Tibial nerve (tissue), 4 donors: ENCODE measurements around the gene GRAMD4. TPM values are rescaled to one million over a fixed set of nuclear protein-coding genes. Genes with fewer than 3 reads are reported as not detected.

Experiments
- DNase-seq, 2 donors: peaks; one replicate each; pipeline ENCODE4 v3.0.0-alpha.2; 2019; ENCODE audit warnings: low spot score in 2 of 2
- H3K27ac ChIP-seq, 4 donors: fragments of 200-600 bp; sonication (generic) in 3 of 4; one replicate each; pipeline ENCODE4 v1.5.1; 2017 to 2019; ENCODE audit warnings: mild to moderate bottlenecking in 1 of 4
- H3K27me3 ChIP-seq, 2 donors: fragments of 200-600 bp; sonication (generic) in 1 of 2; one replicate each; pipeline versions ENCODE4 v1.5.1 to v1.6.0; 2017 to 2019
- H3K36me3 ChIP-seq, 3 donors: fragments of 200-600 bp; sonication (generic); one replicate each; pipeline ENCODE4 v1.5.1; 2018 to 2019
- H3K4me1 ChIP-seq, 4 donors: fragments of 200-600 bp; sonication (generic) in 3 of 4; one replicate each; pipeline ENCODE4 v1.5.1; 2017 to 2019
- H3K4me3 ChIP-seq, 4 donors: fragments of 200-600 bp; sonication (generic) in 3 of 4; one replicate each; pipeline ENCODE4 v1.5.1; 2017 to 2019; ENCODE audit warnings: mild to moderate bottlenecking in 1 of 4, moderate library complexity in 1 of 4
- H3K9me3 ChIP-seq, 4 donors: fragments of 200-600 bp; sonication (generic) in 3 of 4; one replicate each; pipeline ENCODE4 v1.5.1; 2017 to 2019
- CTCF ChIP-seq, 5 experiments: fragments of 200-600 bp in 3 of 5; fragments of 450-650 bp in 2 of 5; sonication (generic) in 3 of 5; IDR thresholded peaks; one replicate each; pipeline ENCODE4 v1.5.1; 2016 to 2019; ENCODE audit warnings: antibody characterized with exemption in 5 of 5, mild to moderate bottlenecking in 3 of 5, moderate library complexity in 2 of 5
- EP300 ChIP-seq, 2 donors: sonication (generic); formaldehyde crosslinking; IDR thresholded peaks; one replicate each; pipeline ENCODE4 v1.6.1; 2017; ENCODE audit warnings: antibody characterized with exemption in 2 of 2, mild to moderate bottlenecking in 1 of 2
- POLR2A ChIP-seq, 2 donors: fragments of 450-650 bp; IDR thresholded peaks; one replicate each; pipeline ENCODE4 v1.6.1; 2017; ENCODE audit warnings: antibody characterized with exemption in 2 of 2, mild to moderate bottlenecking in 2 of 2, moderate library complexity in 2 of 2
- WGBS, 2 donors: methylation state at CpG; one replicate each; pipeline ENCODE4 v1.1.5; 2018; 5-methylcytosine and 5-hydroxymethylcytosine counted together
- total RNA-seq, 4 donors: library from RNA; depleted of rRNA; stranded (reverse); fragments of >200 nt; gene quantifications; one replicate each; pipeline ENCODE4 v1.1.0, GENCODE V29; 2016

GRAMD4 gene
- total RNA-seq, 4 donors from 2014 or later: 18.2 to 299 (median 54.3) TPM

GRCh38 chr22:46690146-46690545, 70.0 kb downstream of the GRAMD4 start:
- peaks cover 6 to 98% (median 24%) of the 10 kb centered on the region in 3 donors for H3K36me3 ChIP-seq
- no peak for TF ChIP-seq EP300 (IDR thresholded peaks at IDR 0.05)
- no peak for TF ChIP-seq CTCF (IDR thresholded peaks at IDR 0.05)
- no peak for TF ChIP-seq POLR2A (IDR thresholded peaks at IDR 0.05)
- 90 to 91% methylated on average over 20 of the region's 20 CpGs for WGBS, 2 donors

GRCh38 chr22:46691571-46691970, 71.4 kb downstream of the GRAMD4 start:
- Histone ChIP-seq H3K4me1 (no peaks in the 10 kb centered on the region), H3K9me3 (no peaks in the 10 kb centered on the region), H3K4me3 (no peak overlapping the region), H3K36me3 (peaks cover 6 to 98% (median 30%) of the 10 kb centered on the region in 3 donors), H3K27ac (no peak overlapping the region), H3K27me3 (no peaks in the 10 kb centered on the region)
- TF ChIP-seq POLR2A (IDR thresholded peaks at IDR 0.05) (no peak), EP300 (IDR thresholded peaks at IDR 0.05) (no peak), CTCF (IDR thresholded peaks at IDR 0.05) (no peak)
- WGBS, 2 donors: 94 to 97% methylated on average over 17 of the region's 17 CpGs
- no peak for DNase-seq

More at GRCh38 chr22:46690146-46690545, 70.0 kb downstream of the GRAMD4 start:
- no peaks in the 10 kb centered on the region for H3K9me3 ChIP-seq
- H3K4me3 ChIP-seq: no peak overlapping the region
- H3K4me1 ChIP-seq: peaks cover 0 to 7% (median 0%) of the 10 kb centered on the region in 4 donors
- no peak for DNase-seq
- H3K27me3 ChIP-seq: no peaks in the 10 kb centered on the region
- H3K27ac ChIP-seq: no peak overlapping the region

GRCh38 chr22:46693634-46694415, 73.6 kb downstream of the GRAMD4 start:
- DNase-seq: no peak
- WGBS, 2 donors: 72 to 77% methylated on average over 17 of the region's 17 CpGs

GRCh38 chr22:46694416-46695170, 74.4 kb downstream of the GRAMD4 start:
- Histone ChIP-seq H3K4me1 (no peaks in the 10 kb centered on the region), H3K27me3 (no peaks in the 10 kb centered on the region), H3K36me3 (peaks cover 6 to 98% (median 48%) of the 10 kb centered on the region in 3 donors), H3K9me3 (no peaks in the 10 kb centered on the region), H3K27ac (no peak overlapping the region), H3K4me3 (no peak overlapping the region)
- no peak for TF ChIP-seq POLR2A (IDR thresholded peaks at IDR 0.05)
- no peak for TF ChIP-seq EP300 (IDR thresholded peaks at IDR 0.05)
- TF ChIP-seq CTCF (IDR thresholded peaks at IDR 0.05): no peak
- 83 to 90% methylated on average over 15 of the region's 15 CpGs for whole genome bisulfite sequencing, 2 donors
- DNase-seq: no peak

More at GRCh38 chr22:46693634-46694415, 73.6 kb downstream of the GRAMD4 start:
- no peaks in the 10 kb centered on the region for H3K9me3 ChIP-seq
- no peaks in the 10 kb centered on the region for H3K4me1 ChIP-seq
- no peak overlapping the region for H3K27ac ChIP-seq
- TF ChIP-seq EP300 (IDR thresholded peaks at IDR 0.05): no peak
- no peak for TF ChIP-seq CTCF (IDR thresholded peaks at IDR 0.05)
- no peak for TF ChIP-seq POLR2A (IDR thresholded peaks at IDR 0.05)
- H3K27me3 ChIP-seq: no peaks in the 10 kb centered on the region
- H3K36me3 ChIP-seq: peaks cover 6 to 98% (median 42%) of the 10 kb centered on the region in 3 donors
- no peak overlapping the region for H3K4me3 ChIP-seq
